Spleen (tissue), 13 donors: Measurements from ENCODE around the gene ZDHHC11B. TPM values are rescaled to one million over a fixed set of nuclear protein-coding genes. Genes with fewer than 3 reads are reported as not detected.
"Not testable (repeated sequence)": the region's sequence is repeated elsewhere in the genome, so short reads cannot be mapped to it uniquely, and the experiment has no call there.

Source experiments
- DNase-seq: peaks from one replicate; pipeline ENCODE4 v3.0.0-alpha.2; 2020
- H3K27ac ChIP-seq, 8 donors: fragments of 200-600 bp; sonication (generic) in 7 of 8; 1 replicate in 4 of 8; 2 replicates in 4 of 8; pipeline versions ENCODE4 v1.5.0 to v1.8.0; 2016 to 2021; ENCODE audit warnings: inconsistent platforms in 4 of 8, mild to moderate bottlenecking in 4 of 8, moderate library complexity in 1 of 8
- H3K27me3 ChIP-seq, 7 donors: fragments of 200-600 bp; sonication (generic) in 6 of 7; replicated peaks in 1 of 7; 1 replicate in 4 of 7; 2 replicates in 3 of 7; pipeline versions ENCODE4 v1.5.0 to v1.8.0; 2016 to 2021; ENCODE audit warnings: inconsistent platforms in 3 of 7, mild to moderate bottlenecking in 1 of 7
- H3K36me3 ChIP-seq, 6 donors: fragments of 200-600 bp; sonication (generic) in 5 of 6; 1 replicate in 4 of 6; 2 replicates in 2 of 6; pipeline versions ENCODE4 v1.5.0 to v1.8.0; 2016 to 2021; ENCODE audit warnings: inconsistent platforms in 2 of 6
- H3K4me1 ChIP-seq, 6 donors: fragments of 200-600 bp; sonication (generic) in 5 of 6; 1 replicate in 3 of 6; 2 replicates in 3 of 6; pipeline versions ENCODE4 v1.5.0 to v1.8.0; 2016 to 2021; ENCODE audit warnings: inconsistent platforms in 3 of 6
- H3K4me3 ChIP-seq, 8 donors: fragments of 200-600 bp; sonication (generic) in 7 of 8; 1 replicate in 4 of 8; 2 replicates in 4 of 8; pipeline versions ENCODE4 v1.5.0 to v1.8.0; 2016 to 2021; ENCODE audit warnings: inconsistent platforms in 4 of 8, mild to moderate bottlenecking in 4 of 8, moderate library complexity in 2 of 8
- H3K9me3 ChIP-seq, 8 donors: fragments of 200-600 bp; sonication (generic) in 7 of 8; 1 replicate in 4 of 8; 2 replicates in 4 of 8; pipeline versions ENCODE4 v1.5.0 to v1.8.0; 2016 to 2021; ENCODE audit warnings: inconsistent platforms in 4 of 8
- CTCF ChIP-seq, 11 experiments: fragments of 200-600 bp in 7 of 11; fragments of 450-650 bp in 4 of 11; sonication (generic) in 4 of 11; IDR thresholded peaks in 8 of 11; conservative IDR thresholded peaks in 3 of 11; 1 replicate in 7 of 11; 2 replicates in 4 of 11; pipeline versions ENCODE4 v1.4.0 to v1.8.0; 2016 to 2021; ENCODE audit warnings: antibody characterized with exemption in 11 of 11, inconsistent platforms in 4 of 11, mild to moderate bottlenecking in 1 of 11
- POLR2A ChIP-seq, 3 donors: fragments of 450-650 bp; IDR thresholded peaks; one replicate each; pipeline ENCODE4 v1.5.1; 2017; ENCODE audit warnings: antibody characterized with exemption in 3 of 3, mild to moderate bottlenecking in 1 of 3
- POLR2AphosphoS5 ChIP-seq, 3 donors: sonication (generic); formaldehyde crosslinking; IDR thresholded peaks; one replicate each; pipeline ENCODE4 v1.5.1; 2017; ENCODE audit warnings: antibody characterized with exemption in 3 of 3
- WGBS, 5 donors: extraction: QIAGEN DNeasy Blood & Tissue Kit in 3 of 5; methylation state at CpG; one replicate each; pipeline versions ENCODE4 v1.1.5 to v1.1.7; 2013 to 2018; 5-methylcytosine and 5-hydroxymethylcytosine counted together
- intact Hi-C: fragments of 100-400 bp; cut with DNase I; formaldehyde crosslinking; loops from one replicate; pipeline ENCODE4 v1.15.0; 2023; ENCODE audit warnings: low total_unique reads
- long read RNA-seq, 2 donors: transcript quantifications; one replicate each; lab custom pipeline, GENCODE V29; 2026
- polyA plus RNA-seq, 3 donors: library from polyadenylated mRNA; stranded (reverse); fragments of 200-250 nt; gene quantifications; one replicate each; pipeline ENCODE4 v1.2.1, GENCODE V29; 2013
- total RNA-seq, 7 donors: library from RNA; depleted of rRNA in 3 of 7; stranded (reverse); fragments of >200 nt in 3 of 7; fragmentation: NEBNext Ultra II Directional in 4 of 7; extraction: Animal tissue kit (Norgen Biotek cat#: 25700) in 4 of 7; gene quantifications; one replicate each; pipeline versions ENCODE4 v1.1.0 to v1.2.1, GENCODE V29; 2016 to 2021
- donor health status: healthy with polysubstance abuse.
- donor health status: DM: no; HTN: no; CAD: no; lungs with moderate emphysema.
- donor health status: DM: no; HTN: no; CAD: no.
- donor health status: Bipolar disorder and iron deficiency.
- donor health status: healthy.
- donor health status: DM: no; HTN: no; CAD: no.
- donor health status: DM: yes; HTN: yes; CAD: no.

ZDHHC11B gene
- 10 to 100 TPM in 2 of 7 donors, 1 to 10 TPM in 5; 2.8 to 74.3 (median 6.2) TPM for total RNA-seq
- polyA plus RNA-seq: 1 to 10 TPM in 2 of 3 donors, under 1 TPM in 1; 0.97 to 3.8 (median 1.9) TPM
- long read RNA-seq, donor 1: 0 reads
- long read RNA-seq, donor 2: 0 reads

GRCh38 chr5:784428-785177 lies at the start of gene ZDHHC11B:
Gene ZDHHC11B (minus strand): TSS chr5:784729. CDS start chr5:766919, 17,810 bp downstream.
- H3K4me1 ChIP-seq: peaks cover 0 to 27% (median 18%) of the 10 kb centered on the region in 6 donors
- H3K9me3 ChIP-seq, H3K36me3 ChIP-seq, intact Hi-C loops: not testable (repeated sequence)
- H3K27me3 ChIP-seq: peaks cover 0 to 30% (median 14%) of the 10 kb centered on the region in 7 donors
- peak within 1 kb of the TSS in 5 of 8 donors; percentile 29 to 73 (median 56) for H3K27ac ChIP-seq
- DNase-seq: peak; percentile 93
- peak within 1 kb of the TSS; percentile 59 to 84 (median 68) for H3K4me3 ChIP-seq
- peak in 2 of 3 donors; percentile 41 to 80 for TF ChIP-seq POLR2AphosphoS5 (IDR thresholded peaks at IDR 0.05)
- WGBS, 5 donors: 0 to 1% (median 1%) methylated on average over 8 to 91 of the region's 101 CpGs

- H3K27me3 ChIP-seq, H3K4me3 ChIP-seq, H3K9me3 ChIP-seq, H3K27ac ChIP-seq, H3K4me1 ChIP-seq, DNase-seq, intact Hi-C loops, H3K36me3 ChIP-seq: not testable (repeated sequence)
- WGBS, 5 donors: 68 to 79% (median 78%) methylated on average over 2 of the region's 2 CpGs
Measured at GRCh38 chr5:834013-834412, 49.5 kb upstream of the ZDHHC11B start.

DNA sequence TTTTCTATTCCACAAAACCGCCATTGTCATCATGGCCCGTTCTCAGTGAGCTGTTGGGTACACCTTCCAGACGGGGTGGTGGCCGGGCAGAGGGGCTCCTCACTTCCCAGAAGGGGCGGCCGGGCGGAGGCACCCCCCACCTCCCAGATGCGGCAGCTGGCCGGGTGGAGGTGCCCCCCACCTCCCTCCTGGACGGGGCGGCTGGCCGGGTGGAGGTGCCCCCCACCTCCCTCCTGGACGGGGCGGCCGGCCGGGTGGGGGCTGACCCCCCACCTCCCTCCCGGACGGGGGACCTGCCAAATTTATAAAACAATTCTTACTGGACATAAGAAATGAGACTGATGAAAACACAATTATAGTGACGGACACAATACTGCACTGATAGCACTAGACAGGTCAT lies 43.7 kb upstream of the ZDHHC11B start:
- H3K4me1 ChIP-seq, H3K4me3 ChIP-seq, H3K27ac ChIP-seq, H3K27me3 ChIP-seq, DNase-seq, intact Hi-C loops, H3K9me3 ChIP-seq, H3K36me3 ChIP-seq: not testable (repeated sequence)
- WGBS, 5 donors: 92 to 97% (median 93%) methylated on average over 17 to 19 of the region's 19 CpGs

- H3K4me1 ChIP-seq, H3K36me3 ChIP-seq, H3K4me3 ChIP-seq, intact Hi-C loops, H3K9me3 ChIP-seq, H3K27ac ChIP-seq, H3K27me3 ChIP-seq, DNase-seq: not testable (repeated sequence)
- 0 to 71% (median 43%) methylated on average over 1 of the region's 1 CpG for WGBS, 5 donors
Measured at GRCh38 chr5:825544-825943, 41.0 kb upstream of the ZDHHC11B start.

DNA sequence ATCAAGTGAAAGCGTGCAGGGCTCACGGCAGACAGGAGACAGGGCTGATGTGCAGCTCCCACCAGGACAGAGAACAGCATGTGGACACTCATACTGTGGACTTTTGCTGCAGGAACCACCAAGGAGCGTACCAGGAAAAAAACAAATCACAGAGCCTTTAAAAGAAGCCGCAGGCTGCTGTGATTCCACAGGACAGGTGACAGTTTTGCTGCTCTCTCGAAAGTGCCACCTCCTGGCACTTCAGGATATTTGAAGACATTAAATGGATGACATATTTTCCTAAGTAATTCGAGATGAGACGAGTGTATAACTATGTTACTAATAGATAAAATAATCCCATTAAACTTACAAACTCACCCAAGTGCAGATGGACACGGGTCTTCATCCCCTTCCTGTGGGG lies 37.0 kb upstream of the ZDHHC11B start:
- H3K4me3 ChIP-seq: no peak overlapping the region

More for the DNA sequence above, 37.0 kb upstream of the ZDHHC11B start:
- Histone ChIP-seq H3K27ac (no peak overlapping the region), H3K27me3 (no peaks in the 10 kb centered on the region), H3K9me3 (no peaks in the 10 kb centered on the region), H3K4me1 (no peaks in the 10 kb centered on the region), H3K36me3 (no peaks in the 10 kb centered on the region)
- no peak for DNase-seq
- 86 to 89% (median 88%) methylated on average over 8 of the region's 8 CpGs; no CpG with 5 or more reads in 1 of the 5 donors for WGBS, 5 donors
- TF ChIP-seq CTCF (IDR thresholded peaks at IDR 0.05 in 8 of 11, conservative IDR thresholded peaks at IDR 0.05 in 3 of 11) (no peak), POLR2AphosphoS5 (IDR thresholded peaks at IDR 0.05) (no peak), POLR2A (IDR thresholded peaks at IDR 0.05) (no peak)
- intact Hi-C loops: no loop called here
